ENCODE measurements around the gene KICS2.

GRCh38 chr12:64225626-64226025 lies 3.5 kb upstream of the KICS2 start:
- TF ChIP-seq POLR2A (IDR thresholded peaks at IDR 0.05; ENCODE audit: low read depth, low read length) = no peak
- no peak for TF ChIP-seq POLR2AphosphoS5 (IDR thresholded peaks at IDR 0.05; ENCODE audit: low read depth, low read length)
- TF ChIP-seq TAF1 (IDR thresholded peaks at IDR 0.05; ENCODE audit: borderline replicate concordance, low read depth, low read length) = no peak

All from GM12892 (cell line).